22Rv1 (cell line): ENCODE data around the gene CCDC57.

ENCODE experiments used
- CTCF ChIP-seq: fragments of 450-650 bp; IDR thresholded peaks from 2 replicates; pipeline ENCODE4 v1.5.1; 2017; ENCODE audit warnings: mild to moderate bottlenecking
- ZFX ChIP-seq: fragments of 450-650 bp; IDR thresholded peaks from 2 replicates; pipeline ENCODE4 v1.6.1; 2017; ENCODE audit warnings: antibody characterized with exemption, borderline replicate concordance

- no peak for TF ChIP-seq CTCF
- no peak for TF ChIP-seq ZFX
Measured at GRCh38 chr17:82101301-82101715, 111.3 kb downstream of the CCDC57 start.
